Body of pancreas (tissue), 4 donors: ENCODE results near the gene IGSF3.
"Not testable (repeated sequence)": the region's sequence is repeated elsewhere in the genome, so short reads cannot be mapped to it uniquely, and the experiment has no call there.

Experiments used
- CTCF ChIP-seq, 7 experiments: fragments of 450-650 bp in 4 of 7; fragments of 200-600 bp in 3 of 7; sonication (generic) in 3 of 7; IDR thresholded peaks; one replicate each; pipeline ENCODE4 v1.5.1; 2016 to 2019; ENCODE audit warnings: antibody characterized with exemption in 7 of 7
- POLR2A ChIP-seq, 3 donors: fragments of 450-650 bp; IDR thresholded peaks; one replicate each; pipeline ENCODE4 v1.6.1; 2016; ENCODE audit warnings: antibody characterized with exemption in 3 of 3, mild to moderate bottlenecking in 2 of 3

DNA sequence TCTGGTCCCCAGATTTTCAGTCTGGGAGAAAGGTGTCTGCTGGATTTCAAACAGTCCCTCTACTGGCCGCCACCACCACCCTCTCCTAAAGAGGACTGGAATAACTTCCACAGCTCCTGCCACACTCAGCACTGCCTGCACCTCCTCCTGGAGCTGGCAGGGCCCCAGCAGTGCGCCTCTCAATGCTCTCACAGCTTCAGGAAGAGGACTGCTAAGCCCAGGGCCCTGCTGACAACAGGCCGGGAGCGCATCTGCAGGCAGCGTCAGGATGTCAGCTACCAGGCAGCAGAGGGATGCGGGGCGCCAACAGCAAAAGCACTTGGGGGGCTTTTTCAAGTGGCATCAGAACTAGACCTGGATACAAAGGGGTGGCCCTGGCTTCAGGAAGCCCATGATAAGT, 40.2 kb downstream of the IGSF3 start:
- not testable (repeated sequence) for TF ChIP-seq CTCF, POLR2A (IDR thresholded peaks at IDR 0.05)
